Peyer's patch (tissue), 4 donors: ENCODE data around the gene SLC39A7. TPM values are rescaled to one million over a fixed set of nuclear protein-coding genes. Genes with fewer than 3 reads are reported as not detected.

Experiments used
- DNase-seq, 3 donors: peaks; one replicate each; pipeline ENCODE4 v3.0.0-alpha.2; 2017 to 2019
- H3K27ac ChIP-seq, 4 donors: fragments of 200-600 bp; sonication (generic); one replicate each; pipeline ENCODE4 v1.5.1; 2016 to 2019
- H3K27me3 ChIP-seq, 2 donors: fragments of 200-600 bp; sonication (generic); one replicate each; pipeline ENCODE4 v1.5.1; 2019
- H3K36me3 ChIP-seq, 3 donors: fragments of 200-600 bp; sonication (generic); one replicate each; pipeline ENCODE4 v1.5.1; 2016 to 2019
- H3K4me1 ChIP-seq, 4 donors: fragments of 200-600 bp; sonication (generic); one replicate each; pipeline ENCODE4 v1.5.1; 2016 to 2019
- H3K4me3 ChIP-seq, 4 donors: fragments of 200-600 bp; sonication (generic); 1 replicate in 3 of 4; 2 replicates in 1 of 4; pipeline ENCODE4 v1.5.1; 2016 to 2019; ENCODE audit warnings: mild to moderate bottlenecking in 1 of 4
- H3K9me3 ChIP-seq, 4 donors: fragments of 200-600 bp; sonication (generic); one replicate each; pipeline ENCODE4 v1.5.1; 2016 to 2019; ENCODE audit warnings: mild to moderate bottlenecking in 1 of 4
- CTCF ChIP-seq, 6 experiments: fragments of 450-650 bp in 4 of 6; fragments of 200-600 bp in 2 of 6; sonication (generic) in 1 of 6; IDR thresholded peaks; one replicate each; pipeline ENCODE4 v1.5.1; 2017 to 2019; ENCODE audit warnings: antibody characterized with exemption in 6 of 6, mild to moderate bottlenecking in 3 of 6, moderate library complexity in 1 of 6
- POLR2A ChIP-seq, 2 donors: fragments of 450-650 bp; IDR thresholded peaks; one replicate each; pipeline ENCODE4 v1.5.1; 2017; ENCODE audit warnings: antibody characterized with exemption in 2 of 2, mild to moderate bottlenecking in 2 of 2, moderate library complexity in 2 of 2
- total RNA-seq, 4 donors: library from RNA; depleted of rRNA; stranded (reverse); fragments of >200 nt; gene quantifications; one replicate each; pipeline ENCODE4 v1.1.0, GENCODE V29; 2016

SLC39A7 gene
- total RNA-seq, 4 donors from 2014 or later: 33.8 to 99.0 (median 55.0) TPM

GRCh38 chr6:33194431-33194979 lies 6.2 kb upstream of the SLC39A7 start:
- peaks cover 0 to 9% of the 10 kb centered on the region in 2 donors for H3K27me3 ChIP-seq
- TF ChIP-seq POLR2A (IDR thresholded peaks at IDR 0.05): no peak
- TF ChIP-seq CTCF (IDR thresholded peaks at IDR 0.05): no peak
- peak in 1 of 3 donors; percentile 37 for DNase-seq
- H3K36me3 ChIP-seq: peaks cover 0 to 34% (median 3%) of the 10 kb centered on the region in 3 donors
- H3K9me3 ChIP-seq: no peaks in the 10 kb centered on the region
- H3K4me1 ChIP-seq: peaks cover 0 to 35% (median 15%) of the 10 kb centered on the region in 4 donors
- H3K27ac ChIP-seq: no peak overlapping the region
- no peak overlapping the region for H3K4me3 ChIP-seq

- H3K36me3 ChIP-seq: peaks cover 0 to 34% (median 3%) of the 10 kb centered on the region in 3 donors
- peaks cover 0 to 9% of the 10 kb centered on the region in 2 donors for H3K27me3 ChIP-seq
- H3K4me3 ChIP-seq: no peak overlapping the region
- peaks cover 0 to 38% (median 16%) of the 10 kb centered on the region in 4 donors for H3K4me1 ChIP-seq
- no peak for DNase-seq
- H3K9me3 ChIP-seq: no peaks in the 10 kb centered on the region
- no peak overlapping the region for H3K27ac ChIP-seq
- no peak for TF ChIP-seq POLR2A (IDR thresholded peaks at IDR 0.05)
- no peak for TF ChIP-seq CTCF (IDR thresholded peaks at IDR 0.05)
Measured at GRCh38 chr6:33195304-33196165, 5.1 kb upstream of the SLC39A7 start.

- DNase-seq: peak in 2 of 3 donors; percentile 59 to 66
- peaks cover 0 to 5% of the 10 kb centered on the region in 2 donors for H3K27me3 ChIP-seq
- H3K9me3 ChIP-seq: no peaks in the 10 kb centered on the region
- TF ChIP-seq POLR2A (IDR thresholded peaks at IDR 0.05): no peak
- TF ChIP-seq CTCF (IDR thresholded peaks at IDR 0.05): peak; percentile 22 to 72 (median 60)
- peaks cover 0 to 39% (median 3%) of the 10 kb centered on the region in 3 donors for H3K36me3 ChIP-seq
- H3K4me3 ChIP-seq: no peak overlapping the region
- H3K27ac ChIP-seq: no peak overlapping the region
- peaks cover 0 to 45% (median 23%) of the 10 kb centered on the region in 4 donors for H3K4me1 ChIP-seq
Measured at GRCh38 chr6:33197431-33198048, 3.1 kb upstream of the SLC39A7 start.

- Histone ChIP-seq H3K27me3 (no peaks in the 10 kb centered on the region), H3K4me1 (peaks cover 0 to 38% (median 17%) of the 10 kb centered on the region in 4 donors), H3K27ac (peak overlapping the region in 1 of 4 donors; percentile 21), H3K4me3 (no peak overlapping the region), H3K9me3 (no peaks in the 10 kb centered on the region), H3K36me3 (peaks cover 0 to 47% (median 3%) of the 10 kb centered on the region in 3 donors)
- no peak for TF ChIP-seq POLR2A (IDR thresholded peaks at IDR 0.05)
- TF ChIP-seq CTCF (IDR thresholded peaks at IDR 0.05): no peak
- DNase-seq: no peak
Measured at GRCh38 chr6:33198159-33198852, 2.4 kb upstream of the SLC39A7 start.

- H3K27me3 ChIP-seq: no peaks in the 10 kb centered on the region
- TF ChIP-seq POLR2A (IDR thresholded peaks at IDR 0.05) (no peak), CTCF (IDR thresholded peaks at IDR 0.05) (no peak)
- DNase-seq: no peak
- peak overlapping the region in 2 of 4 donors; percentile 94 to 96 for H3K27ac ChIP-seq
- H3K4me1 ChIP-seq: peaks cover 0 to 43% (median 18%) of the 10 kb centered on the region in 4 donors
- H3K9me3 ChIP-seq: no peaks in the 10 kb centered on the region
- peak overlapping the region in 3 of 4 donors; percentile 76 to 94 (median 91) for H3K4me3 ChIP-seq
- H3K36me3 ChIP-seq: peaks cover 0 to 53% (median 3%) of the 10 kb centered on the region in 3 donors
Measured at GRCh38 chr6:33198853-33199436, 1.7 kb upstream of the SLC39A7 start.
